Measurements from ENCODE around the gene CNGA3.

The CNGA3 gene

DNA sequence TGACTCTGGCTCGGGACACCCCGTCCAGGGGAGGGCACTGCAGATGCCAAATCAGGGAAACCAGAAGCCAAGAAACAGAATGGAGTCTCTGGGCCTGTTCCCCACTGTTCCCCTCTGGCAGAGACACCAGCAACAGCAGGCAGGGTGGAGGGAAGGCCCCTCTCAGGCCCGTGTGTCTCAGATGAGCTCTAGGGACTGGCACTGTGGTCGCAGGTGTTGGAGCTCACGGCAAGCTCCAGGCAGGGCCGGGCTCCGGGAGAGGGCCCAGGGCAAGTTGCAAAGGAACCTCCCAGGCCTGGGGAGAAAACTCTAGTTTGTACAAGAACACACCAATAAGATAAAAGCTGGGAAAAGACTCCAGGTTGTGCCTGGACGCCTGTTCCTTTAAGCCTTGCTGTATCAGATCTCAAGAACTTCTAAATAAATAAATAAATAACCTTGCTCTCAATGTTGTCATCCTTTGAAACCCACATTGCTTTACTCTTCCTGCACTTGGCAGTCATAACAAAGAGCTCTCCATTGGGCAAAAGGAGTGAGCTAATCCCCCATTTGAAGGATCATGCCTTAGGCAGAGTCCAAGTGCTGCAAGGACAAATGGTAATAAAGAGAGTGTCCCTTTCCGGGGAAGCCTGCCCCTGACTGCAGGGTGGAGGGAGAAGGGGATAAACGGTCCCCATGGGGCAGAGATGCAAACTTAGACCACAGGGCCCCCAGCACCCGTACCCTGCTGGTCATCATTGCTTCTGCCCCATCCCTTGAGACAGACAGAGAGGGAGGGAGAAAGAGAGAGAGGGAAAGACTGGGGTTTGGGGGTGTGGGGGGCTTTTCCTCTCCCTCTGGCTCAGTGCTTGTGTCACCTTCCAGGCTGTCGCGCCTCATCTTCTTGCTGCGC, 33.3 kb downstream of the CNGA3 start:
- no peak for TF ChIP-seq CTCF (IDR thresholded peaks at IDR 0.05)

GRCh38 chr2:98380203-98380535, 33.9 kb downstream of the CNGA3 start:
- no peak for TF ChIP-seq CTCF (IDR thresholded peaks at IDR 0.05)

GRCh38 chr2:98381494-98381893, 35.2 kb downstream of the CNGA3 start:
- TF ChIP-seq CTCF (IDR thresholded peaks at IDR 0.05) = no peak

GRCh38 chr2:98382086-98382485, 35.8 kb downstream of the CNGA3 start:
- TF ChIP-seq CTCF (IDR thresholded peaks at IDR 0.05) = no peak

- TF ChIP-seq CTCF (IDR thresholded peaks at IDR 0.05) = no peak
Observed at GRCh38 chr2:98382739-98383138, 36.5 kb downstream of the CNGA3 start.

DNA sequence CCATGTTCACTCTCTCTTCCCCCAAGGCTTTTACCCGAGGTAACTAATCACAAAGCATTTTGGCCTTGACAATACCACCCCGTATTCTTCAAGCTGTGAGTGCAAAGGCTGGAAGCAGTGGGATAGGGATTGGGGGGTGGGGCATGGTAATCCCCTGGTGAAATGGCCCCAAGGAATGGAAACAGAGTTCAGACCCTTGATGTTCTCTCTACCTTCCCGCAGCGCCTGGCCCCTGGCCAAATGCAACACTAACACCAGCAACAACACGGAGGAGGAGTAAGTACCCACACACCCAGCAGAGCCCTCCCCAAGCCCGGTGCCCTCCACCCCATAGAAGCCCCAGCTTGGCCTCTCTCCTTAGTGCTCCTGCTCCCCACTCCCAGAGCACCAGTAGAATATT, 36.9 kb downstream of the CNGA3 start:
- TF ChIP-seq CTCF (IDR thresholded peaks at IDR 0.05) = no peak

- peak; percentile 91 for TF ChIP-seq CTCF (IDR thresholded peaks at IDR 0.05)
Observed at GRCh38 chr2:98385050-98385699, 38.9 kb downstream of the CNGA3 start.

Measured in LNCAP (cell line).